K562 (cell line): ENCODE data around the gene ZNF776. TPM values are rescaled to one million over a fixed set of nuclear protein-coding genes. Genes with fewer than 3 reads are reported as not detected.

ENCODE experiments used
- polyA plus RNA-seq, 8 experiments: library from polyadenylated mRNA; depleted of rRNA in 4 of 8; stranded (reverse) in 5 of 8; unstranded in 3 of 8; fragments of >200 nt; fragmentation: Nextera tagmentation in 2 of 8; fragmentation: Illumina TruSeq in 1 of 8; extraction: Ambion mirVana in 2 of 8; extraction: Trizol in 1 of 8; gene quantifications; 2 replicates each; pipeline versions ENCODE4 v1.2.1 to v1.2.3, GENCODE V29; 2011 to 2014; ENCODE audit warnings: inconsistent platforms in 1 of 8, missing spikeins in 1 of 8
- total RNA-seq, 7 experiments: library from RNA; depleted of rRNA in 6 of 7; stranded (reverse); fragments of >200 nt in 6 of 7; fragmentation: Illumina TruSeq in 2 of 7; extraction: Trizol in 2 of 7; gene quantifications; 2 replicates each; pipeline versions ENCODE4 v1.2.1 to v1.2.3, GENCODE V29; 2011 to 2021; ENCODE audit warnings: low replicate concordance in 1 of 7

ZNF776 gene
- total and polyA plus RNA-seq, 9 of the 15 experiments (the other 6 are each of a cell fraction or from before 2014, with no cell fraction given), result 2.2 to 16.9 (median 8.2) TPM

Other genes with a start within 250 kb of the ZNF776 start
Only the 7 nearest of the 21 such genes appear.
- not detected in 2 replicates for gene ZSCAN4, start 77.9 kb upstream of the ZNF776 start, total RNA-seq (2014; rRNA removed)
- gene ZSCAN4, start 77.9 kb upstream of the ZNF776 start, total RNA-seq (2014; rRNA removed; fragmentation: Illumina TruSeq; extraction: Trizol), result not detected in 2 replicates
- gene ZSCAN4, start 77.9 kb upstream of the ZNF776 start, total RNA-seq (2015; rRNA removed; fragmentation: Illumina TruSeq; extraction: Trizol), result not detected in 2 replicates
- gene ZSCAN4, start 77.9 kb upstream of the ZNF776 start, total RNA-seq (2021), result not detected in 2 replicates
- not detected in 2 replicates for gene ZSCAN4, start 77.9 kb upstream of the ZNF776 start, polyA plus RNA-seq (2011; rRNA removed)
- not detected in 2 replicates for gene ZSCAN4, start 77.9 kb upstream of the ZNF776 start, polyA plus RNA-seq (2014; fragmentation: Illumina TruSeq; extraction: Trizol)
- not detected for gene ZSCAN4, start 77.9 kb upstream of the ZNF776 start, polyA plus RNA-seq (2014; fragmentation: Nextera tagmentation; extraction: Ambion mirVana)
- not detected in 2 replicates for gene ZSCAN4, start 77.9 kb upstream of the ZNF776 start, polyA plus RNA-seq (2014; rRNA removed)
- gene ZNF551, start 64.8 kb upstream of the ZNF776 start, total RNA-seq (2014; rRNA removed), result 11.2 TPM in 2 replicates
- gene ZNF551, start 64.8 kb upstream of the ZNF776 start, total RNA-seq (2014; rRNA removed; fragmentation: Illumina TruSeq; extraction: Trizol), result 13.3 and 14.1 TPM in 2 replicates
- 10.1 TPM in 2 replicates for gene ZNF551, start 64.8 kb upstream of the ZNF776 start, total RNA-seq (2015; rRNA removed; fragmentation: Illumina TruSeq; extraction: Trizol)
- 8.1 and 10.8 TPM in 2 replicates for gene ZNF551, start 64.8 kb upstream of the ZNF776 start, total RNA-seq (2021)
- 8.1 and 12.4 TPM in 2 replicates for gene ZNF551, start 64.8 kb upstream of the ZNF776 start, polyA plus RNA-seq (2011; rRNA removed)
- 8.9 and 10.5 TPM in 2 replicates for gene ZNF551, start 64.8 kb upstream of the ZNF776 start, polyA plus RNA-seq (2014; fragmentation: Illumina TruSeq; extraction: Trizol)
- 1 to 10 TPM; 2.6 TPM for gene ZNF551, start 64.8 kb upstream of the ZNF776 start, polyA plus RNA-seq (2014; fragmentation: Nextera tagmentation; extraction: Ambion mirVana)
- gene ZNF551, start 64.8 kb upstream of the ZNF776 start, polyA plus RNA-seq (2014; rRNA removed), result 9.6 and 10.2 TPM in 2 replicates
- gene ZNF154, start 37.6 kb upstream of the ZNF776 start, total RNA-seq (2014; rRNA removed), result 0.04 TPM in 1 of 2 replicates, not detected in the other
- not detected in 2 replicates for gene ZNF154, start 37.6 kb upstream of the ZNF776 start, total RNA-seq (2014; rRNA removed; fragmentation: Illumina TruSeq; extraction: Trizol)
- gene ZNF154, start 37.6 kb upstream of the ZNF776 start, total RNA-seq (2015; rRNA removed; fragmentation: Illumina TruSeq; extraction: Trizol), result not detected in 2 replicates
- gene ZNF154, start 37.6 kb upstream of the ZNF776 start, total RNA-seq (2021), result 0.07 TPM in 2 replicates
- not detected in 2 replicates for gene ZNF154, start 37.6 kb upstream of the ZNF776 start, polyA plus RNA-seq (2011; rRNA removed)
- gene ZNF154, start 37.6 kb upstream of the ZNF776 start, polyA plus RNA-seq (2014; fragmentation: Illumina TruSeq; extraction: Trizol), result not detected in 2 replicates
- under 1 TPM; 0.06 to 0.11 TPM for gene ZNF154, start 37.6 kb upstream of the ZNF776 start, polyA plus RNA-seq (2014; fragmentation: Nextera tagmentation; extraction: Ambion mirVana)
- not detected in 2 replicates for gene ZNF154, start 37.6 kb upstream of the ZNF776 start, polyA plus RNA-seq (2014; rRNA removed)
- 1.6 and 2.0 TPM in 2 replicates for gene ZNF671, start 19.2 kb upstream of the ZNF776 start, total RNA-seq (2014; rRNA removed)
- 2.1 TPM in 2 replicates for gene ZNF671, start 19.2 kb upstream of the ZNF776 start, total RNA-seq (2014; rRNA removed; fragmentation: Illumina TruSeq; extraction: Trizol)
- gene ZNF671, start 19.2 kb upstream of the ZNF776 start, total RNA-seq (2015; rRNA removed; fragmentation: Illumina TruSeq; extraction: Trizol), result 0.90 and 1.4 TPM in 2 replicates
- 1.8 and 1.9 TPM in 2 replicates for gene ZNF671, start 19.2 kb upstream of the ZNF776 start, total RNA-seq (2021)
- 1.4 and 3.2 TPM in 2 replicates for gene ZNF671, start 19.2 kb upstream of the ZNF776 start, polyA plus RNA-seq (2011; rRNA removed)
- gene ZNF671, start 19.2 kb upstream of the ZNF776 start, polyA plus RNA-seq (2014; fragmentation: Illumina TruSeq; extraction: Trizol), result 1.2 and 1.6 TPM in 2 replicates
- under 1 TPM; 0.20 to 0.78 TPM for gene ZNF671, start 19.2 kb upstream of the ZNF776 start, polyA plus RNA-seq (2014; fragmentation: Nextera tagmentation; extraction: Ambion mirVana)
- 1.1 and 1.4 TPM in 2 replicates for gene ZNF671, start 19.2 kb upstream of the ZNF776 start, polyA plus RNA-seq (2014; rRNA removed)
- 7.4 and 11.5 TPM in 2 replicates for gene ZNF586, start 22.9 kb downstream of the ZNF776 start, total RNA-seq (2014; rRNA removed)
- gene ZNF586, start 22.9 kb downstream of the ZNF776 start, total RNA-seq (2014; rRNA removed; fragmentation: Illumina TruSeq; extraction: Trizol), result 12.6 and 17.7 TPM in 2 replicates
- gene ZNF586, start 22.9 kb downstream of the ZNF776 start, total RNA-seq (2015; rRNA removed; fragmentation: Illumina TruSeq; extraction: Trizol), result 11.2 and 12.1 TPM in 2 replicates
- 10.7 and 11.7 TPM in 2 replicates for gene ZNF586, start 22.9 kb downstream of the ZNF776 start, total RNA-seq (2021)
- gene ZNF586, start 22.9 kb downstream of the ZNF776 start, polyA plus RNA-seq (2011; rRNA removed), result 9.7 and 12.3 TPM in 2 replicates
- gene ZNF586, start 22.9 kb downstream of the ZNF776 start, polyA plus RNA-seq (2014; fragmentation: Illumina TruSeq; extraction: Trizol), result 8.4 and 9.2 TPM in 2 replicates
- 1 to 10 TPM; 2.5 to 2.8 TPM for gene ZNF586, start 22.9 kb downstream of the ZNF776 start, polyA plus RNA-seq (2014; fragmentation: Nextera tagmentation; extraction: Ambion mirVana)
- gene ZNF586, start 22.9 kb downstream of the ZNF776 start, polyA plus RNA-seq (2014; rRNA removed), result 6.7 and 10.1 TPM in 2 replicates
- gene ZNF552, start 68.1 kb downstream of the ZNF776 start, total RNA-seq (2014; rRNA removed), result 7.3 and 8.1 TPM in 2 replicates
- 11.4 and 13.2 TPM in 2 replicates for gene ZNF552, start 68.1 kb downstream of the ZNF776 start, total RNA-seq (2014; rRNA removed; fragmentation: Illumina TruSeq; extraction: Trizol)
- gene ZNF552, start 68.1 kb downstream of the ZNF776 start, total RNA-seq (2015; rRNA removed; fragmentation: Illumina TruSeq; extraction: Trizol), result 12.4 and 13.3 TPM in 2 replicates
- 7.1 and 7.2 TPM in 2 replicates for gene ZNF552, start 68.1 kb downstream of the ZNF776 start, total RNA-seq (2021)
- 6.7 and 8.9 TPM in 2 replicates for gene ZNF552, start 68.1 kb downstream of the ZNF776 start, polyA plus RNA-seq (2011; rRNA removed)
- gene ZNF552, start 68.1 kb downstream of the ZNF776 start, polyA plus RNA-seq (2014; fragmentation: Illumina TruSeq; extraction: Trizol), result 9.8 and 11.2 TPM in 2 replicates
- gene ZNF552, start 68.1 kb downstream of the ZNF776 start, polyA plus RNA-seq (2014; fragmentation: Nextera tagmentation; extraction: Ambion mirVana), result 1 to 10 TPM; 4.4 to 8.5 TPM
- gene ZNF552, start 68.1 kb downstream of the ZNF776 start, polyA plus RNA-seq (2014; rRNA removed), result 8.1 and 8.5 TPM in 2 replicates
- 24.7 and 28.9 TPM in 2 replicates for gene ZNF587B, start 83.5 kb downstream of the ZNF776 start, total RNA-seq (2014; rRNA removed)
- 37.5 and 43.1 TPM in 2 replicates for gene ZNF587B, start 83.5 kb downstream of the ZNF776 start, total RNA-seq (2014; rRNA removed; fragmentation: Illumina TruSeq; extraction: Trizol)
- gene ZNF587B, start 83.5 kb downstream of the ZNF776 start, total RNA-seq (2015; rRNA removed; fragmentation: Illumina TruSeq; extraction: Trizol), result 37.0 and 37.1 TPM in 2 replicates
- gene ZNF587B, start 83.5 kb downstream of the ZNF776 start, total RNA-seq (2021), result 23.2 and 28.6 TPM in 2 replicates
- gene ZNF587B, start 83.5 kb downstream of the ZNF776 start, polyA plus RNA-seq (2011; rRNA removed), result 14.4 and 17.9 TPM in 2 replicates
- 14.3 and 17.1 TPM in 2 replicates for gene ZNF587B, start 83.5 kb downstream of the ZNF776 start, polyA plus RNA-seq (2014; fragmentation: Illumina TruSeq; extraction: Trizol)
- gene ZNF587B, start 83.5 kb downstream of the ZNF776 start, polyA plus RNA-seq (2014; fragmentation: Nextera tagmentation; extraction: Ambion mirVana), result 1 to 10 TPM; 7.4 to 8.8 TPM
- 14.2 and 20.8 TPM in 2 replicates for gene ZNF587B, start 83.5 kb downstream of the ZNF776 start, polyA plus RNA-seq (2014; rRNA removed)